ENCODE measurements around the gene TBX5. TPM values are rescaled to one million over a fixed set of nuclear protein-coding genes. Genes with fewer than 3 reads are reported as not detected.

The TBX5 gene
- total and polyA plus RNA-seq, 9 of the 15 experiments (the other 6 are each of a cell fraction or from before 2014, with no cell fraction given): not detected

- no peak for FAIRE-seq
- CTCF ChIA-PET (ENCODE audit: low intra/inter-chr PET ratio): no interaction called here
These were observed 63.3 kb downstream of the TBX5 start for GRCh38 chr12:114342656-114343055.

DNA sequence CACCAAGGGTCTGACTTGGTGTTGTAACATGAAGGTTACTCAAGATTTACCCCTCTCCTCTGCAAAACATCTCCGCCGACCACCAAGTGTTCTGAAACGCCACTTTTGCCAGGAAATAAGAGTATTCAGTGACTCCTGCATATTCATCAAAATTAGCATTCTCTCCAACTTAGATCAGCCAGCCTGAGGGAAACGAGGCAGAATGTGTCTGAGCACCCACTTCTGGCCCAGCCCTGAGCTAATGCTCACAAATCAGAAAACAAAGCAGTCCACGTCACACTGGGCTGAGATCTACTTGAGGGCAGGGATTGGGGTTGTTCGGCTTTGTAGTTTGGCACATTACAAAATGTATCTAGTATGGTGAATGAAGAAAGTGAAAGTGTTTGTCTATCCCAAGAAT is 64.3 kb downstream of the TBX5 start:
- no peak for DNase-seq (ENCODE audit: extremely low read depth in 1 of 4, low spot score in 3 of 4)
- H2AFZ ChIP-seq (ENCODE audit: low read depth, low read length): no peak overlapping the region
- H3K4me1 ChIP-seq (replicated peaks in 1 of 2; ENCODE audit: control insufficient read depth in 2 of 2, insufficient read depth in 2 of 2, low read length in 2 of 2): no peaks in the 10 kb centered on the region
- FAIRE-seq: no peak
- H3K36me3 ChIP-seq (ENCODE audit: control insufficient read depth, insufficient read depth, low read length): no peaks in the 10 kb centered on the region
- intact Hi-C loops (cut with micrococcal nuclease): no loop called here
- H3K79me2 ChIP-seq (ENCODE audit: control insufficient read depth, insufficient read depth, low read length): no peaks in the 10 kb centered on the region
- H3K4me2 ChIP-seq (ENCODE audit: insufficient read depth, low read length): no peak overlapping the region
- H3K27me3 ChIP-seq (ENCODE audit: control insufficient read depth in 2 of 2, insufficient read depth in 2 of 2, low read length in 2 of 2): no peaks in the 10 kb centered on the region
- no peak for ATAC-seq
- H3K27ac ChIP-seq (ENCODE audit: extremely low read depth, low read depth, low read length): no peak overlapping the region
- ChIA-PET CTCF (ENCODE audit: low intra/inter-chr PET ratio) (no interaction called here), POLR2A (no interaction called here)
- BruUV-seq (replicated peaks): no TSS peak
- no peaks in the 10 kb centered on the region for H3K9me3 ChIP-seq (replicated peaks; ENCODE audit: control insufficient read depth, insufficient read depth, low read depth, low read length)
- 0% methylated on average over 6 of the region's 6 CpGs for WGBS (ENCODE audit: insufficient coverage, low coverage, missing lambda C conversion rate)
- in situ Hi-C loops (cut with MboI): no loop called here
- no peaks in the 10 kb centered on the region for H3K9me1 ChIP-seq (ENCODE audit: control insufficient read depth, insufficient read depth, low read length)
- H3K9ac ChIP-seq (ENCODE audit: insufficient read depth in 1 of 2, low read depth in 2 of 2, low read length in 2 of 2): no peak overlapping the region
- H4K20me1 ChIP-seq (replicated peaks; ENCODE audit: control insufficient read depth, insufficient read depth, low read length): no peaks in the 10 kb centered on the region
- no peak overlapping the region for H3K4me3 ChIP-seq
- TF ChIP-seq TAF7 (tag; IDR thresholded peaks at IDR 0.05): no peak
- TF ChIP-seq RCOR1 (IDR thresholded peaks at IDR 0.05; ENCODE audit: borderline replicate concordance in 1 of 2, low read depth in 2 of 2, low read length in 2 of 2): no peak
- TF ChIP-seq, protein P1, sequence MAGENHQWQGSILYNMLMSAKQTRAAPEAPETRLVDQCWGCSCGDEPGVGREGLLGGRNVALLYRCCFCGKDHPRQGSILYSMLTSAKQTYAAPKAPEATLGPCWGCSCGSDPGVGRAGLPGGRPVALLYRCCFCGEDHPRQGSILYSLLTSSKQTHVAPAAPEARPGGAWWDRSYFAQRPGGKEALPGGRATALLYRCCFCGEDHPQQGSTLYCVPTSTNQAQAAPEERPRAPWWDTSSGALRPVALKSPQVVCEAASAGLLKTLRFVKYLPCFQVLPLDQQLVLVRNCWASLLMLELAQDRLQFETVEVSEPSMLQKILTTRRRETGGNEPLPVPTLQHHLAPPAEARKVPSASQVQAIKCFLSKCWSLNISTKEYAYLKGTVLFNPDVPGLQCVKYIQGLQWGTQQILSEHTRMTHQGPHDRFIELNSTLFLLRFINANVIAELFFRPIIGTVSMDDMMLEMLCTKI (IDR thresholded peaks at IDR 0.05; ENCODE audit: partially characterized antibody): no peak
- TF ChIP-seq MECOM (CRISPR knock-in tag; IDR thresholded peaks at IDR 0.05): no peak
- no peak for TF ChIP-seq ZNF583 (CRISPR knock-in tag; IDR thresholded peaks at IDR 0.05)
- TF ChIP-seq, protein P2, sequence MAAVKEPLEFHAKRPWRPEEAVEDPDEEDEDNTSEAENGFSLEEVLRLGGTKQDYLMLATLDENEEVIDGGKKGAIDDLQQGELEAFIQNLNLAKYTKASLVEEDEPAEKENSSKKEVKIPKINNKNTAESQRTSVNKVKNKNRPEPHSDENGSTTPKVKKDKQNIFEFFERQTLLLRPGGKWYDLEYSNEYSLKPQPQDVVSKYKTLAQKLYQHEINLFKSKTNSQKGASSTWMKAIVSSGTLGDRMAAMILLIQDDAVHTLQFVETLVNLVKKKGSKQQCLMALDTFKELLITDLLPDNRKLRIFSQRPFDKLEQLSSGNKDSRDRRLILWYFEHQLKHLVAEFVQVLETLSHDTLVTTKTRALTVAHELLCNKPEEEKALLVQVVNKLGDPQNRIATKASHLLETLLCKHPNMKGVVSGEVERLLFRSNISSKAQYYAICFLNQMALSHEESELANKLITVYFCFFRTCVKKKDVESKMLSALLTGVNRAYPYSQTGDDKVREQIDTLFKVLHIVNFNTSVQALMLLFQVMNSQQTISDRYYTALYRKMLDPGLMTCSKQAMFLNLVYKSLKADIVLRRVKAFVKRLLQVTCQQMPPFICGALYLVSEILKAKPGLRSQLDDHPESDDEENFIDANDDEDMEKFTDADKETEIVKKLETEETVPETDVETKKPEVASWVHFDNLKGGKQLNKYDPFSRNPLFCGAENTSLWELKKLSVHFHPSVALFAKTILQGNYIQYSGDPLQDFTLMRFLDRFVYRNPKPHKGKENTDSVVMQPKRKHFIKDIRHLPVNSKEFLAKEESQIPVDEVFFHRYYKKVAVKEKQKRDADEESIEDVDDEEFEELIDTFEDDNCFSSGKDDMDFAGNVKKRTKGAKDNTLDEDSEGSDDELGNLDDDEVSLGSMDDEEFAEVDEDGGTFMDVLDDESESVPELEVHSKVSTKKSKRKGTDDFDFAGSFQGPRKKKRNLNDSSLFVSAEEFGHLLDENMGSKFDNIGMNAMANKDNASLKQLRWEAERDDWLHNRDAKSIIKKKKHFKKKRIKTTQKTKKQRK (IDR thresholded peaks at IDR 0.05; ENCODE audit: borderline replicate concordance, low read depth, low read length): no peak
- TF ChIP-seq STAT5B (CRISPR knock-in tag; IDR thresholded peaks at IDR 0.05): no peak
- TF ChIP-seq WHSC1 (IDR thresholded peaks at IDR 0.05; ENCODE audit: low read length): no peak

More at GRCh38 chr12:114342656-114343055, 63.3 kb downstream of the TBX5 start:
- Histone ChIP-seq H3K9me1 (ENCODE audit: control insufficient read depth, insufficient read depth, low read length) (no peaks in the 10 kb centered on the region), H3K4me3 (no peak overlapping the region), H3K27me3 (ENCODE audit: control insufficient read depth in 2 of 2, insufficient read depth in 2 of 2, low read length in 2 of 2) (no peaks in the 10 kb centered on the region), H3K27ac (ENCODE audit: extremely low read depth, low read depth, low read length) (no peak overlapping the region), H3K9me3 (replicated peaks; ENCODE audit: control insufficient read depth, insufficient read depth, low read depth, low read length) (no peaks in the 10 kb centered on the region), H3K4me1 (replicated peaks in 1 of 2; ENCODE audit: control insufficient read depth in 2 of 2, insufficient read depth in 2 of 2, low read length in 2 of 2) (no peaks in the 10 kb centered on the region), H3K4me2 (ENCODE audit: insufficient read depth, low read length) (no peak overlapping the region), H4K20me1 (replicated peaks; ENCODE audit: control insufficient read depth, insufficient read depth, low read length) (no peaks in the 10 kb centered on the region), H3K36me3 (ENCODE audit: control insufficient read depth, insufficient read depth, low read length) (no peaks in the 10 kb centered on the region), H3K9ac (ENCODE audit: insufficient read depth in 1 of 2, low read depth in 2 of 2, low read length in 2 of 2) (no peak overlapping the region), H3K79me2 (ENCODE audit: control insufficient read depth, insufficient read depth, low read length) (no peaks in the 10 kb centered on the region), H2AFZ (ENCODE audit: low read depth, low read length) (no peak overlapping the region)
- POLR2A ChIA-PET: interaction anchor here (0.6 kb wide), 1 partner anchor 319 kb away, joined by 3 read pairs; no protein-coding TSS in a partner anchor
- BruUV-seq (replicated peaks): no TSS peak
- intact Hi-C loops (cut with micrococcal nuclease) (no loop called here), in situ Hi-C loops (cut with MboI) (no loop called here)
- 2% methylated on average over 5 of the region's 5 CpGs for WGBS (ENCODE audit: insufficient coverage, low coverage, missing lambda C conversion rate)
- DNase-seq (ENCODE audit: extremely low read depth in 1 of 4, low spot score in 3 of 4): no peak
- no peak for TF ChIP-seq FOXP1 (CRISPR knock-in tag; IDR thresholded peaks at IDR 0.05)
- TF ChIP-seq SREBF1 (IDR thresholded peaks at IDR 0.05; ENCODE audit: borderline replicate concordance, low read depth, low read length): no peak
- TF ChIP-seq BRCA1 (IDR thresholded peaks at IDR 0.05): no peak
- TF ChIP-seq BRCA1 (CRISPR knock-in tag; IDR thresholded peaks at IDR 0.05): no peak
- TF ChIP-seq PHF8 (IDR thresholded peaks at IDR 0.05; ENCODE audit: borderline replicate concordance, low read length): no peak
- no peak for TF ChIP-seq ZNF140 (CRISPR knock-in tag; IDR thresholded peaks at IDR 0.05)
- TF ChIP-seq FOXK1 (CRISPR knock-in tag; IDR thresholded peaks at IDR 0.05; ENCODE audit: borderline replicate concordance): no peak
- TF ChIP-seq LEF1 (IDR thresholded peaks at IDR 0.05): no peak
- no peak for TF ChIP-seq KLF6 (CRISPR knock-in tag; IDR thresholded peaks at IDR 0.05; ENCODE audit: borderline replicate concordance)
- TF ChIP-seq STAT5A (IDR thresholded peaks at IDR 0.05; ENCODE audit: borderline replicate concordance, low read length): no peak
- no peak for TF ChIP-seq NBN (IDR thresholded peaks at IDR 0.05; ENCODE audit: low read depth)
- no peak for TF ChIP-seq KDM2B (CRISPR knock-in tag; IDR thresholded peaks at IDR 0.05)
- TF ChIP-seq TCF7L2 (IDR thresholded peaks at IDR 0.05; ENCODE audit: low read depth, low read length): no peak
- TF ChIP-seq OTX1 (CRISPR knock-in tag; IDR thresholded peaks at IDR 0.05): no peak
- no peak for ATAC-seq
